HG02884 (cell line): ENCODE measurements around the gene NCAPG2.

Experiments
- ATAC-seq: cut with Tn5 transposase; IDR thresholded peaks from one replicate; pipeline ENCODE4 v1.9.1; 2021; ENCODE audit warnings: mild to moderate bottlenecking, moderate library complexity; ENCODE audit not compliant: unreplicated experiment

The NCAPG2 gene

GRCh38 chr7:158603773-158604755 lies 100.5 kb downstream of the NCAPG2 start:
- no peak for ATAC-seq

GRCh38 chr7:158602905-158603772 lies 101.5 kb downstream of the NCAPG2 start:
- ATAC-seq, result peak; percentile 65

- no peak for ATAC-seq
Observed at GRCh38 chr7:158602041-158602440, 102.6 kb downstream of the NCAPG2 start.

- ATAC-seq, result no peak
Observed at GRCh38 chr7:158601090-158601489, 103.5 kb downstream of the NCAPG2 start.

- ATAC-seq, result no peak
Observed at GRCh38 chr7:158596745-158597144, 107.9 kb downstream of the NCAPG2 start.

- no peak for ATAC-seq
Observed at GRCh38 chr7:158596309-158596708, 108.3 kb downstream of the NCAPG2 start.

- ATAC-seq, result no peak
Observed at GRCh38 chr7:158595068-158595467, 109.5 kb downstream of the NCAPG2 start.

- ATAC-seq, result no peak
Observed at GRCh38 chr7:158592541-158592940, 112.1 kb downstream of the NCAPG2 start.

- ATAC-seq, result no peak
Observed at GRCh38 chr7:158591944-158592343, 112.7 kb downstream of the NCAPG2 start.

- no peak for ATAC-seq
Observed at GRCh38 chr7:158590181-158590530, 114.4 kb downstream of the NCAPG2 start.

- no peak for ATAC-seq
Observed at GRCh38 chr7:158589653-158590052, 115.0 kb downstream of the NCAPG2 start.

GRCh38 chr7:158588878-158589442 lies 115.6 kb downstream of the NCAPG2 start:
- no peak for ATAC-seq

- no peak for ATAC-seq
Observed at GRCh38 chr7:158588085-158588877, 116.3 kb downstream of the NCAPG2 start.

GRCh38 chr7:158587162-158588084 lies 117.2 kb downstream of the NCAPG2 start, which contains the start of gene PTPRN2:
Gene PTPRN2, minus strand, starts transcription at chr7:158587823.
- no peak for ATAC-seq

- no peak for ATAC-seq
Observed at GRCh38 chr7:158586499-158587161, 118.0 kb downstream of the NCAPG2 start.

- no peak for ATAC-seq
Observed at GRCh38 chr7:158585721-158586498, 118.7 kb downstream of the NCAPG2 start.

- ATAC-seq, result no peak
Observed at GRCh38 chr7:158584407-158584806, 120.2 kb downstream of the NCAPG2 start.

- ATAC-seq, result no peak
Observed at GRCh38 chr7:158583810-158584209, 120.8 kb downstream of the NCAPG2 start.
